Loucy (cell line): ENCODE data around the gene ASPHD1.

Experiments used
- H2AFZ ChIP-seq: fragments of 200-600 bp; sonication (generic); 2 replicates; pipeline ENCODE4 v1.6.0; 2016; ENCODE audit warnings: antibody characterized with exemption, mild to moderate bottlenecking, low read length, moderate library complexity
- H3F3A ChIP-seq: fragments of 200-600 bp; 2 replicates; pipeline ENCODE4 v1.6.0; 2016; ENCODE audit warnings: antibody characterized with exemption, low read depth, mild to moderate bottlenecking
- H3K27me3 ChIP-seq: fragments of 200-600 bp; sonication (generic); 2 replicates; pipeline ENCODE4 v1.6.1; 2014; ENCODE audit warnings: low read length, mild to moderate bottlenecking; ENCODE audit not compliant: insufficient read depth, poor library complexity, severe bottlenecking
- H3K36me3 ChIP-seq: fragments of 200-600 bp; sonication (generic); 2 replicates; pipeline ENCODE4 v1.6.1; 2016; ENCODE audit warnings: low read length; ENCODE audit not compliant: insufficient read depth
- H3K4me1 ChIP-seq: fragments of 200-600 bp; sonication (generic); 2 replicates; pipeline ENCODE4 v1.5.1; 2014; ENCODE audit warnings: low read length, mild to moderate bottlenecking; ENCODE audit not compliant: insufficient read depth, poor library complexity, severe bottlenecking
- H3K4me2 ChIP-seq: fragments of 200-600 bp; sonication (generic); 2 replicates; pipeline ENCODE4 v1.6.0; 2014; ENCODE audit warnings: antibody characterized with exemption, low read length, low read depth, mild to moderate bottlenecking; ENCODE audit not compliant: poor library complexity, severe bottlenecking
- H3K4me3 ChIP-seq: fragments of 200-600 bp; sonication (generic); 2 replicates; pipeline ENCODE4 v1.5.1; 2014; ENCODE audit warnings: low read length, mild to moderate bottlenecking, mixed read lengths; ENCODE audit not compliant: poor library complexity, severe bottlenecking
- H3K79me2 ChIP-seq: fragments of 200-600 bp; sonication (generic); 2 replicates; pipeline ENCODE4 v1.6.1; 2014; ENCODE audit warnings: low read length; ENCODE audit not compliant: insufficient read depth
- H3K9ac ChIP-seq: fragments of 200-600 bp; sonication (generic); 2 replicates; pipeline ENCODE4 v1.6.0; 2014; ENCODE audit warnings: mild to moderate bottlenecking, low read depth, low read length, moderate library complexity; ENCODE audit not compliant: poor library complexity, severe bottlenecking
- H3K9me2 ChIP-seq: fragments of 200-600 bp; sonication (generic); replicated peaks from 2 replicates; pipeline ENCODE4 v1.6.1; 2016; ENCODE audit warnings: low read depth, low read length, mixed read lengths
- H3K9me3 ChIP-seq: fragments of 200-600 bp; sonication (generic); 2 replicates; pipeline ENCODE4 v1.6.1; 2014; ENCODE audit warnings: mild to moderate bottlenecking, antibody characterized with exemption, low read length, low read depth; ENCODE audit not compliant: insufficient read depth
- H4K20me1 ChIP-seq: fragments of 200-600 bp; sonication (generic); 2 replicates; pipeline ENCODE4 v1.6.0; 2014; ENCODE audit warnings: antibody characterized with exemption, low read length, mild to moderate bottlenecking; ENCODE audit not compliant: insufficient read depth, poor library complexity, severe bottlenecking
- CTCF ChIP-seq: fragments of 200-600 bp; sonication (generic); conservative IDR thresholded peaks from 2 replicates; pipeline ENCODE4 v1.5.1; 2014; ENCODE audit warnings: mild to moderate bottlenecking, antibody characterized with exemption, low read length
- EZH2phosphoT487 ChIP-seq: fragments of 200-600 bp; IDR thresholded peaks from 2 replicates; pipeline ENCODE4 v1.6.1; 2018; ENCODE audit warnings: antibody characterized with exemption, mild to moderate bottlenecking, moderate library complexity, borderline replicate concordance

The ASPHD1 gene

DNA sequence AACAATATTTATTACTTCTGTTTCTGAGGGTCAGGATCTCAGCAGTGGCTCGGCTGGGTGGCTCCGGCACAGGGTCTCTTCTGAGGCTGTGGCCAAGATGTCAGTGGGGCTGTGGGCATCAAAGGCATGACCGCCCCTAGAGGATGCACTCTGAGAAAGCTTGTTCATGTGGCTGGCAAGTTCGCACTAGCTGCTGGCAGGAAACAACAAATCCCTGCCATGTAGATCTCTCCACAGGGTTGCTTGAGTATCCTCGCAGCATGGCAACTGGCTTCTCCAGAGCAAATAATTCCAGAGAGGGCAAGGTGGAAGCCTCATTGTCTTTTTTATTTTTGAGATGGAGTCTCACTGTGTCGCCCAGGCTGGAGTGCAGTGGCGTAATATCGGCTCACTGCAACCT lies 13.2 kb downstream of the ASPHD1 start:
- no peak overlapping the region for H3K4me3 ChIP-seq
- H4K20me1 ChIP-seq, result no peaks in the 10 kb centered on the region
- no peaks in the 10 kb centered on the region for H3K36me3 ChIP-seq
- no peak overlapping the region for H2AFZ ChIP-seq
- H3K4me2 ChIP-seq, result no peak overlapping the region
- H3K9ac ChIP-seq, result no peak overlapping the region
- H3K9me3 ChIP-seq, result no peaks in the 10 kb centered on the region
- no peaks in the 10 kb centered on the region for H3K4me1 ChIP-seq
- no peak for TF ChIP-seq CTCF
- TF ChIP-seq EZH2phosphoT487, result no peak
- no peaks in the 10 kb centered on the region for H3K27me3 ChIP-seq
- H3F3A ChIP-seq, result no peaks in the 10 kb centered on the region
- no peaks in the 10 kb centered on the region for H3K9me2 ChIP-seq
- no peaks in the 10 kb centered on the region for H3K79me2 ChIP-seq

DNA sequence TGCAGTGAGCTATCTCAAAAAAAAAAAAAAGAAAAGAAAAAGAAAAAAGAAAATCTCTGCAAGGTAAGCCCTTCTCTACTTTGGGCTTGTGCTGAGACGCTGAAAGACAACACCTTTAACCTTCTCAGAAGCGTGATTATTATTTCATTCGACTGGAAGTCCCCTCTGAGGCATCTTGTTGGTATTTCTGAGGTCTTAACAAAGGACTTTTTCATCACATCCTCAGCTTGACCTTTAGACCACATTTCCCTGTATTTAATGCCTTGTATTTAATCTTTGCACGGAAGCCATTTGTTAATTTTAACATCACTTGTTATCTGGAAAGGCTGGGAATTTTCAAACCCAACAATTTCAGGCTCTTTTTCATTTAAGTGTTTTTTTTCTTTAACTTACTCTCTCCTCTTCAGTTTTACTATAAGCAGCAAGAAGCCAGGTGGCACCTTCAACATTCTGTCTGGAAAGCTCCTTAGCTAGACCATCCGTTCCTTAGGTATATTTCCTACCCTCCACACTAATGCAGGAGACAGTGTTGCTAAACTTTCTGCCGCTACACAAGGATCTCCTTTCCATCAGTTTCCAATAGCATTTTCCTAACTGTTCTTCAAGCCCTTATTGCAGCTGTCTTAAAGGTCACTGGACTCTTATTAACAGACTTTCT lies 15.4 kb downstream of the ASPHD1 start:
- no peak for TF ChIP-seq CTCF
- TF ChIP-seq EZH2phosphoT487, result no peak
- no peak overlapping the region for H2AFZ ChIP-seq
- H3K9me2 ChIP-seq, result no peaks in the 10 kb centered on the region
- no peak overlapping the region for H3K4me3 ChIP-seq
- H3K4me2 ChIP-seq, result no peak overlapping the region
- no peaks in the 10 kb centered on the region; the same call in 1 of the 2 replicates for H3K36me3 ChIP-seq
- H4K20me1 ChIP-seq, result no peaks in the 10 kb centered on the region
- H3F3A ChIP-seq, result no peaks in the 10 kb centered on the region
- no peaks in the 10 kb centered on the region for H3K9me3 ChIP-seq
- H3K27me3 ChIP-seq, result no peaks in the 10 kb centered on the region
- no peaks in the 10 kb centered on the region for H3K4me1 ChIP-seq
- no peak overlapping the region for H3K9ac ChIP-seq
- no peaks in the 10 kb centered on the region for H3K79me2 ChIP-seq

DNA sequence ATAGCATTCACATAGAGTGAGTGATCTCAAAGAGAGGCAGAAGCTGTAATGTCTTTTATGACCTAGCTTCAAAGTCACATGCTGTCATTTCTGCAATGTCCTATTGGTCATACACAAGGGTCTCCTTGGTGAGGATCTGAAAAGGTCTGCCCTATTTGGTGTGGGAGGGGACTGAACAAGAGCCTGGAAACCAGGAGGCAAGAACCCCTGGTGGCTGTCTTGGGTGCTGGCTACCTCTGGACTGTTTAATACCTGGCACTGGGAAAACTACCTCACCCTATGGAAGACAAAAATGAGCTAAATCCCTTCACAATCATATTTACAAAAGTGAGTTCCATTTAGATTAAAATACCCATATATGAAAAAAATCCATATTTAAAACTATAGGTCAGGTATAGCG lies 16.7 kb downstream of the ASPHD1 start:
- Histone ChIP-seq H2AFZ (no peak overlapping the region), H3K9me3 (no peaks in the 10 kb centered on the region), H3K4me1 (no peaks in the 10 kb centered on the region), H3K79me2 (no peaks in the 10 kb centered on the region), H3K4me2 (no peak overlapping the region), H3K9me2 (no peaks in the 10 kb centered on the region), H3K36me3 (no peaks in the 10 kb centered on the region; the same call in 1 of the 2 replicates), H3K9ac (no peak overlapping the region), H3K4me3 (no peak overlapping the region), H4K20me1 (no peaks in the 10 kb centered on the region), H3K27me3 (no peaks in the 10 kb centered on the region), H3F3A (no peaks in the 10 kb centered on the region)
- TF ChIP-seq CTCF, result no peak; the same call in 1 of the 2 replicates
- no peak for TF ChIP-seq EZH2phosphoT487
